Neural cell (in vitro differentiated cells): ENCODE data around the gene N4BP3.

Experiments
- EP300 ChIP-seq: fragments of 450-650 bp; conservative IDR thresholded peaks from 2 replicates; pipeline ENCODE4 v1.6.1; 2014; ENCODE audit warnings: antibody characterized with exemption, mild to moderate bottlenecking, moderate library complexity; ENCODE audit not compliant: poor library complexity, severe bottlenecking
- EZH2 ChIP-seq: fragments of 200-600, 300-800 bp; shearing (Covaris generic), sonication (generic); IDR thresholded peaks from 2 replicates; pipeline ENCODE4 v1.6.1; 2014; ENCODE audit warnings: antibody characterized with exemption, low read length, borderline replicate concordance, mild to moderate bottlenecking; ENCODE audit not compliant: insufficient read depth, poor library complexity, severe bottlenecking
- POLR2AphosphoS5 ChIP-seq: IDR thresholded peaks from 2 replicates; pipeline ENCODE4 v1.6.1; 2012
- REST ChIP-seq: IDR thresholded peaks from 2 replicates; pipeline ENCODE4 v1.6.1; 2012; ENCODE audit warnings: borderline replicate concordance
- TF ChIP-seq, protein P1 (sequence below): fragments of 450-650 bp; IDR thresholded peaks from 2 replicates; pipeline ENCODE4 v1.5.1; 2014; ENCODE audit warnings: antibody characterized with exemption, mild to moderate bottlenecking, moderate library complexity; ENCODE audit not compliant: poor library complexity, severe bottlenecking

DNA sequence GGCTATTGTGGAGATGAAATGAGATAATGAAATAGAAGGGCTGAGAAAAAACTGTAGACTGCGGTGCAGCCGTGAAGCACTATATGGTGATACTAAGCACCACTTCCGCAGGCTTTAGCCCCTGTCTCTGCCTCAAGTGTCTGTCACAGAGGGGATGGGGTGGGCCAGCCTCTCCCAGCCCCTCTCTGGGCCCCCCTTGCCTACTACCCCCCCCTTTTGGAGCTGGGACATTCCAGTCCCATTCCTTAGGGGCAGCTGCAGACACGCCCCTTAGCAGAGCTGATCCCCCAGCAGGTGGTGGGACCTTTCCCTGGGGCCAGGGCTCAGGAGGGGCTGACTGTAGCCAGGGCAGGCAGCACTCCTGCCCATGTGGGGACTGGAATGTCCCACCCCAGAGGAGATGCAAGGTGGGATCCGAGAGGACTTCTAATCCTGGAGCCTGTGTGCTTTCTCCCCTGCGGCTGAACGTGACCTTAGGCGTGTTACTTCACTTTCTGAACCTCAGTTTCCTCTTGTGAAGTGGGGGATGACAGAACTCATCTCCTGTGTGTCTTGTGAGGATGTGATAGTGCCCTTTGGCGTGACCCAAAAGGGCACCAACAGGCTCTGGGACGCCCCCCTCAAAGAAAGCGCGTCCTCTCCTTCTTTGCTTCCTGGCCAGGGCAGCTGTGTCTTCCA is 1.9 kb downstream of the N4BP3 start:
- TF ChIP-seq EP300 (no peak), EZH2 (no peak), REST (no peak), POLR2AphosphoS5 (no peak)
- TF ChIP-seq, protein P1, sequence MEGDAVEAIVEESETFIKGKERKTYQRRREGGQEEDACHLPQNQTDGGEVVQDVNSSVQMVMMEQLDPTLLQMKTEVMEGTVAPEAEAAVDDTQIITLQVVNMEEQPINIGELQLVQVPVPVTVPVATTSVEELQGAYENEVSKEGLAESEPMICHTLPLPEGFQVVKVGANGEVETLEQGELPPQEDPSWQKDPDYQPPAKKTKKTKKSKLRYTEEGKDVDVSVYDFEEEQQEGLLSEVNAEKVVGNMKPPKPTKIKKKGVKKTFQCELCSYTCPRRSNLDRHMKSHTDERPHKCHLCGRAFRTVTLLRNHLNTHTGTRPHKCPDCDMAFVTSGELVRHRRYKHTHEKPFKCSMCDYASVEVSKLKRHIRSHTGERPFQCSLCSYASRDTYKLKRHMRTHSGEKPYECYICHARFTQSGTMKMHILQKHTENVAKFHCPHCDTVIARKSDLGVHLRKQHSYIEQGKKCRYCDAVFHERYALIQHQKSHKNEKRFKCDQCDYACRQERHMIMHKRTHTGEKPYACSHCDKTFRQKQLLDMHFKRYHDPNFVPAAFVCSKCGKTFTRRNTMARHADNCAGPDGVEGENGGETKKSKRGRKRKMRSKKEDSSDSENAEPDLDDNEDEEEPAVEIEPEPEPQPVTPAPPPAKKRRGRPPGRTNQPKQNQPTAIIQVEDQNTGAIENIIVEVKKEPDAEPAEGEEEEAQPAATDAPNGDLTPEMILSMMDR, result no peak
